Smooth muscle cell (in vitro differentiated cells): ENCODE measurements around the gene PBXIP1. TPM values are rescaled to one million over a fixed set of nuclear protein-coding genes. Genes with fewer than 3 reads are reported as not detected.
"Not testable (repeated sequence)": the region's sequence is repeated elsewhere in the genome, so short reads cannot be mapped to it uniquely, and the experiment has no call there.

ENCODE experiments used
- DNase-seq: peaks from one replicate; lab custom pipeline; 2025; ENCODE audit not compliant: unreplicated experiment; lab: John Stamatoyannopoulos, UW
- H2AFZ ChIP-seq: fragments of 200-600 bp; sonication (generic); 2 replicates; pipeline ENCODE4 v1.6.0; 2016; ENCODE audit warnings: antibody characterized with exemption, low read depth, mild to moderate bottlenecking
- H3F3A ChIP-seq: fragments of 200-600 bp; sonication (generic); 2 replicates; pipeline ENCODE4 v1.6.0; 2017; ENCODE audit warnings: antibody characterized with exemption, low read depth
- H3K27ac ChIP-seq: fragments of 200-600 bp; sonication (generic); 2 replicates; pipeline ENCODE4 v1.5.1; 2016; ENCODE audit warnings: low read depth, mild to moderate bottlenecking
- H3K27me3 ChIP-seq: fragments of 200-600 bp; sonication (generic); 2 replicates; pipeline ENCODE4 v1.6.1; 2016; ENCODE audit warnings: low read depth, mild to moderate bottlenecking
- H3K36me3 ChIP-seq: fragments of 200-600 bp; sonication (generic); 2 replicates; pipeline ENCODE4 v1.5.1; 2016; ENCODE audit warnings: low read depth
- H3K4me1 ChIP-seq: fragments of 200-600 bp; sonication (generic); 2 replicates; pipeline ENCODE4 v1.5.1; 2016; ENCODE audit warnings: low read depth
- H3K4me2 ChIP-seq: fragments of 200-600 bp; sonication (generic); 2 replicates; pipeline ENCODE4 v1.6.0; 2016; ENCODE audit warnings: mild to moderate bottlenecking
- H3K4me3 ChIP-seq: fragments of 200-600 bp; sonication (generic); 2 replicates; pipeline ENCODE4 v1.5.1; 2016; ENCODE audit warnings: mild to moderate bottlenecking
- H3K79me2 ChIP-seq: fragments of 200-600 bp; sonication (generic); 2 replicates; pipeline ENCODE4 v1.6.0; 2016; ENCODE audit warnings: low read depth, mild to moderate bottlenecking
- H3K9ac ChIP-seq: fragments of 200-600 bp; sonication (generic); 2 replicates; pipeline ENCODE4 v1.6.0; 2016; ENCODE audit warnings: low read depth
- H3K9me3 ChIP-seq: fragments of 200-600 bp; sonication (generic); replicated peaks from 2 replicates; pipeline ENCODE4 v1.5.1; 2016; ENCODE audit warnings: low read depth
- H4K20me1 ChIP-seq: fragments of 200-600 bp; sonication (generic); 2 replicates; pipeline ENCODE4 v1.6.0; 2016; ENCODE audit warnings: low read depth
- WGBS: methylation state at CpG from one replicate; pipeline ENCODE4 v1.1.7; 2016; ENCODE audit warnings: low lambda C conversion rate; 5-methylcytosine and 5-hydroxymethylcytosine counted together
- polyA plus RNA-seq: library from polyadenylated mRNA; unstranded; fragments of >200 nt; fragmentation: Nextera tagmentation; extraction: Ambion mirVana; gene quantifications from 2 replicates; pipeline ENCODE4 v1.2.1, GENCODE V29; 2016
- total RNA-seq: library from RNA; depleted of rRNA; stranded (reverse); fragments of >200 nt; gene quantifications from 2 replicates; pipeline ENCODE4 v1.2.3, GENCODE V29; 2014
- TF ChIP-seq, protein P1 (sequence below): fragments of 200-600 bp; sonication (generic); IDR thresholded peaks from 2 replicates; pipeline ENCODE4 v1.5.1; 2017; ENCODE audit warnings: borderline replicate concordance, mild to moderate bottlenecking, antibody characterized with exemption; ENCODE audit not compliant: insufficient read depth, poor library complexity, severe bottlenecking

PBXIP1 gene
- total and polyA plus RNA-seq, 2 experiments from 2014 or later, result 40.5 to 41.9 TPM

- Histone ChIP-seq H3K79me2 (peaks cover 31% of the 10 kb centered on the region), H3K27me3 (no peaks in the 10 kb centered on the region), H3K4me1 (peaks cover 4% of the 10 kb centered on the region), H4K20me1 (no peaks in the 10 kb centered on the region), H3K36me3 (no peaks in the 10 kb centered on the region), H3K27ac (no peak overlapping the region), H2AFZ (no peak overlapping the region), H3K9me3 (no peaks in the 10 kb centered on the region), H3K4me3 (no peak overlapping the region), H3K4me2 (no peak overlapping the region), H3F3A (no peaks in the 10 kb centered on the region), H3K9ac (no peak overlapping the region)
- WGBS, result 97% methylated on average over 17 of the region's 17 CpGs
- TF ChIP-seq, protein P1, sequence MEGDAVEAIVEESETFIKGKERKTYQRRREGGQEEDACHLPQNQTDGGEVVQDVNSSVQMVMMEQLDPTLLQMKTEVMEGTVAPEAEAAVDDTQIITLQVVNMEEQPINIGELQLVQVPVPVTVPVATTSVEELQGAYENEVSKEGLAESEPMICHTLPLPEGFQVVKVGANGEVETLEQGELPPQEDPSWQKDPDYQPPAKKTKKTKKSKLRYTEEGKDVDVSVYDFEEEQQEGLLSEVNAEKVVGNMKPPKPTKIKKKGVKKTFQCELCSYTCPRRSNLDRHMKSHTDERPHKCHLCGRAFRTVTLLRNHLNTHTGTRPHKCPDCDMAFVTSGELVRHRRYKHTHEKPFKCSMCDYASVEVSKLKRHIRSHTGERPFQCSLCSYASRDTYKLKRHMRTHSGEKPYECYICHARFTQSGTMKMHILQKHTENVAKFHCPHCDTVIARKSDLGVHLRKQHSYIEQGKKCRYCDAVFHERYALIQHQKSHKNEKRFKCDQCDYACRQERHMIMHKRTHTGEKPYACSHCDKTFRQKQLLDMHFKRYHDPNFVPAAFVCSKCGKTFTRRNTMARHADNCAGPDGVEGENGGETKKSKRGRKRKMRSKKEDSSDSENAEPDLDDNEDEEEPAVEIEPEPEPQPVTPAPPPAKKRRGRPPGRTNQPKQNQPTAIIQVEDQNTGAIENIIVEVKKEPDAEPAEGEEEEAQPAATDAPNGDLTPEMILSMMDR, result no peak
- DNase-seq, result no peak
Measured at GRCh38 chr1:154988058-154988954, 32.4 kb upstream of the PBXIP1 start.

DNA sequence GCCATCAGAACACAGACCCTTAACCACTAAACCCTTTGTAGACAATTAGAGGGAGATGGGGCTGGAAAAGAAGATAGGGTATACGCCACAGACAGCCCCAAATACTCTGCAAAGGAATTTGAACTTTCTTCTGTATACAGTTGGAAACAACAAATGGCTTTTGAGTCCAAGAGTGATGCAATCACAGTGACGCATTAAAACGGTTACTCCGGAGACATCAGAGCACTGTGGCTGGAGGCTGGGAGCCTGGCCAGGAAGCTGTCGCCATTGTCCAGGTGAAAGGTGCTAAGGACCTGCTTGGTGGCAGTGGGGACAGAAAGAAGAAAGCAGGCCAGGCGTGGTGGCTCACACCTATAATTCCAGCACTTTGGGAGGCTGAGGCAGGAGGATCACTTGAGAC is 31.4 kb upstream of the PBXIP1 start:
- Histone ChIP-seq H3K79me2 (peaks cover 32% of the 10 kb centered on the region), H3K4me1 (peaks cover 9% of the 10 kb centered on the region), H2AFZ (no peak overlapping the region), H3K36me3 (no peaks in the 10 kb centered on the region), H3F3A (no peaks in the 10 kb centered on the region), H3K27ac (no peak overlapping the region), H3K4me3 (no peak overlapping the region), H3K9ac (no peak overlapping the region), H3K4me2 (no peak overlapping the region), H3K9me3 (no peaks in the 10 kb centered on the region), H3K27me3 (no peaks in the 10 kb centered on the region), H4K20me1 (no peaks in the 10 kb centered on the region)
- WGBS, result 93% methylated on average over 6 of the region's 6 CpGs
- TF ChIP-seq, protein P1, result no peak
- DNase-seq, result no peak

- H2AFZ ChIP-seq, H3K27ac ChIP-seq, H3K27me3 ChIP-seq, H3K9me3 ChIP-seq, H3K9ac ChIP-seq, DNase-seq, H3K4me2 ChIP-seq, H4K20me1 ChIP-seq, H3K4me3 ChIP-seq, H3K4me1 ChIP-seq, H3F3A ChIP-seq, H3K36me3 ChIP-seq: not testable (repeated sequence)
- 97% methylated on average over 4 of the region's 4 CpGs for WGBS
- peaks cover 32% of the 10 kb centered on the region for H3K79me2 ChIP-seq
Measured at GRCh38 chr1:154986736-154987135, 30.8 kb upstream of the PBXIP1 start.

DNA sequence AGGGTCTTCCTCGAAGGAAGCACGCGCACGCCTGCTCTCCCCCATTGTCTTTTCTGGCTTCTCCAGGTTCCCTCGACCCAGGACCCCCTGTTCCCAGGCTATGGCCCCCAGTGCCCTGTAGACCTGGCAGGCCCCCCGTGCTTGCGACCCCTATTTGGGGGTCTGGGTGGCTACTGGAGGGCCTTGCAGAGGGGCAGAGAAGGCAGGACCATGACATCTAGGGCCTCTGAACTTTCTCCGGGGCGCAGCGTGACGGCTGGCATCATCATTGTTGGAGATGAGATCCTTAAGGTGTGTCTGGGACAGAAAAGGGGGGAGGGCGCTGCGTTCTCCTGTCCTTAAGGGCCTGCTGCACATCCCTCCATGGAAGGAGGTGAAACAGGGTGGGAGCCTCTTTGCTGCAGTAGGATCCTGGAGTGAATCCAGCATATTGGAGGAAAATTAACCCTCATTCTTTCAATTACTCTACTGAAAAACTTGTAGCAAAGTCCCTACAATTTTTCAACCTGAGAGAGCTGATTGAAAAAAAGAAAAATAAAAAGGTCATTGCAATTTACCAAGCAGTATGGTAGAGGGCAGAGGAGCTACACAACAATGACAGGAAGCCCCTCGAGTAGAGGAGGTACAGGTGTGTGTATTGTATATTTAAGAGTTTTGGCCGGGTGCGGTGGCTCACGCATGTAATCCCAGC is 28.0 kb upstream of the PBXIP1 start:
- H3F3A ChIP-seq, result no peaks in the 10 kb centered on the region
- DNase-seq, result no peak
- H3K4me1 ChIP-seq, result peaks cover 9% of the 10 kb centered on the region
- H3K36me3 ChIP-seq, result no peaks in the 10 kb centered on the region
- H3K9me3 ChIP-seq, result no peaks in the 10 kb centered on the region
- peaks cover 33% of the 10 kb centered on the region for H3K79me2 ChIP-seq
- H3K4me2 ChIP-seq, result peak overlapping the region; percentile 100
- H2AFZ ChIP-seq, result peak overlapping the region; percentile 78
- peak overlapping the region; percentile 74 for H3K4me3 ChIP-seq
- peak overlapping the region; percentile 82 for H3K9ac ChIP-seq
- H3K27me3 ChIP-seq, result no peaks in the 10 kb centered on the region
- no peaks in the 10 kb centered on the region for H4K20me1 ChIP-seq
- 27% methylated on average over 17 of the region's 17 CpGs for WGBS
- TF ChIP-seq, protein P1, result no peak
- H3K27ac ChIP-seq, result peak overlapping the region; percentile 12
